HCT116 (cell line): ENCODE data around the gene SMG6. TPM values are rescaled to one million over a fixed set of nuclear protein-coding genes. Genes with fewer than 3 reads are reported as not detected.

ENCODE experiments used
- ATAC-seq: fragments of 200-7000 bp; cut with Tn5 transposase; 2 replicates; pipeline ENCODE4 v1.9.1; 2020; ENCODE audit warnings: mild to moderate bottlenecking, moderate library complexity
- BruUV-seq: library from RNA; stranded (reverse); fragments of 400-500 nt; replicated peaks from 2 replicates; lab custom pipeline; 2021; lab: Mats Ljungman, UMichigan
- CTCF ChIA-PET: fragments of 300-600 bp; sonication (Branson Sonifier 250); formaldehyde crosslinking; loops from one replicate; lab custom pipeline; 2021; ENCODE audit warnings: antibody characterized with exemption; lab: Charles Lee
- POLR2A ChIA-PET: fragments of 300-600, 350-600 bp; sonication (Branson Sonifier 250); formaldehyde crosslinking; loops from one replicate; lab custom pipeline; 2021; ENCODE audit warnings: antibody characterized with exemption; lab: Charles Lee
- RAD21 ChIA-PET, 2 experiments: fragments of 300-600 bp; sonication (Branson Sonifier 250); formaldehyde crosslinking; loops; one replicate each; lab custom pipeline; 2023; ENCODE audit warnings: low total read pairs in 2 of 2; ENCODE audit not compliant: uncharacterized antibody in 2 of 2, unreplicated experiment in 2 of 2, low non-redundant PET in 1 of 2; lab: Charles Lee
- DNase-seq: peaks from one replicate; pipeline ENCODE4 v3.0.0-alpha.2; 2010; ENCODE audit warnings: low read depth, low spot score
- H2AFZ ChIP-seq: fragments of 200-600 bp; shearing (Covaris generic), sonication (generic); 2 replicates; pipeline ENCODE4 v1.6.1; 2017; ENCODE audit warnings: low read depth, mixed run types, mixed read lengths, antibody characterized with exemption, low read length; ENCODE audit not compliant: poor library complexity, severe bottlenecking
- H3K27ac ChIP-seq: 2 replicates; pipeline ENCODE4 v1.5.1; 2012; ENCODE audit warnings: low read depth, low read length
- H3K27me3 ChIP-seq: fragments of 200-600 bp; sonication (generic); 2 replicates; pipeline ENCODE4 v1.6.1; 2016; ENCODE audit warnings: mixed run types, low read length, mixed read lengths; ENCODE audit not compliant: insufficient read depth
- H3K36me3 ChIP-seq, 2 experiments: fragments of 200-500 bp in 1 of 2; fragments of 200-600 bp in 1 of 2; sonication (Bioruptor generic) in 1 of 2; sonication (generic) in 1 of 2; 2 replicates each; pipeline versions ENCODE4 v1.5.1 to v1.6.1; 2014 to 2016; ENCODE audit warnings: low read length in 2 of 2, inconsistent platforms in 1 of 2, mixed read lengths in 1 of 2, mixed run types in 1 of 2; ENCODE audit not compliant: insufficient read depth in 2 of 2, control insufficient read depth in 1 of 2
- H3K4me1 ChIP-seq, 2 experiments: fragments of 200-600 bp in 1 of 2; sonication (generic) in 1 of 2; 2 replicates each; pipeline versions ENCODE4 v1.5.1 to v1.6.1; 2012 to 2017; ENCODE audit warnings: low read length in 2 of 2, inconsistent platforms in 1 of 2, mild to moderate bottlenecking in 1 of 2, mixed read lengths in 1 of 2, mixed run types in 1 of 2, moderate library complexity in 1 of 2; ENCODE audit not compliant: insufficient read depth in 2 of 2, control insufficient read depth in 1 of 2
- H3K4me2 ChIP-seq: fragments of 200-600 bp; sonication (generic); 2 replicates; pipeline ENCODE4 v1.6.1; 2017; ENCODE audit warnings: mixed run types, low read length, mixed read lengths
- H3K4me3 ChIP-seq, 2 experiments: fragments of 200-600 bp in 1 of 2; sonication (generic) in 1 of 2; replicated peaks in 1 of 2; 2 replicates each; pipeline ENCODE4 v1.5.1; 2011 to 2016; ENCODE audit warnings: low read length in 2 of 2, control low read depth in 1 of 2, low read depth in 1 of 2, mild to moderate bottlenecking in 1 of 2, mixed read lengths in 1 of 2, mixed run types in 1 of 2
- H3K79me2 ChIP-seq: fragments of 200-600 bp; sonication (generic); 2 replicates; pipeline ENCODE4 v1.6.1; 2017; ENCODE audit warnings: mild to moderate bottlenecking, mixed run types, low read length, moderate library complexity, mixed read lengths; ENCODE audit not compliant: insufficient read depth
- H3K9ac ChIP-seq: fragments of 200-600 bp; sonication (generic); 2 replicates; pipeline ENCODE4 v1.6.1; 2016; ENCODE audit warnings: low read length, mixed read lengths
- H3K9me2 ChIP-seq: fragments of 200-600 bp; sonication (generic), shearing (Covaris generic); 2 replicates; pipeline ENCODE4 v1.6.1; 2017; ENCODE audit warnings: mixed run types, mild to moderate bottlenecking, moderate library complexity; ENCODE audit not compliant: insufficient read depth
- H3K9me3 ChIP-seq, 2 experiments: fragments of 200-500 bp in 1 of 2; fragments of 200-600 bp in 1 of 2; sonication (Bioruptor generic) in 1 of 2; sonication (generic) in 1 of 2; 2 replicates each; pipeline ENCODE4 v1.6.1; 2014 to 2017; ENCODE audit warnings: low read length in 2 of 2, mixed read lengths in 2 of 2, inconsistent platforms in 1 of 2, low read depth in 1 of 2, mild to moderate bottlenecking in 1 of 2, mixed run types in 1 of 2, moderate library complexity in 1 of 2; ENCODE audit not compliant: control insufficient read depth in 1 of 2, insufficient read depth in 1 of 2
- H4K20me1 ChIP-seq: fragments of 200-600 bp; sonication (generic), shearing (Covaris generic); 2 replicates; pipeline ENCODE4 v1.6.1; 2017; ENCODE audit warnings: mixed run types, mild to moderate bottlenecking, moderate library complexity; ENCODE audit not compliant: insufficient read depth
- ATF3 ChIP-seq: IDR thresholded peaks from 2 replicates; pipeline ENCODE4 v1.6.1; 2012
- CBX3 ChIP-seq: IDR thresholded peaks from 2 replicates; pipeline ENCODE4 v1.6.1; 2012; ENCODE audit warnings: low read depth
- CEBPB ChIP-seq: IDR thresholded peaks from 2 replicates; pipeline ENCODE4 v1.6.1; 2012; ENCODE audit warnings: low read depth
- EGR1 ChIP-seq: IDR thresholded peaks from 2 replicates; pipeline ENCODE4 v1.6.1; 2012; ENCODE audit warnings: low read depth
- ELF1 ChIP-seq: IDR thresholded peaks from 2 replicates; pipeline ENCODE4 v1.6.1; 2012; ENCODE audit warnings: low read depth, borderline replicate concordance
- FOSL1 ChIP-seq: IDR thresholded peaks from 2 replicates; pipeline ENCODE4 v1.6.1; 2012; ENCODE audit warnings: low read depth
- POLR2A ChIP-seq: IDR thresholded peaks from 2 replicates; pipeline ENCODE4 v1.7.0; 2011; ENCODE audit warnings: borderline replicate concordance; ENCODE audit not compliant: insufficient read depth, insufficient read length; ENCODE audit errors: extremely low read depth
- POLR2AphosphoS5 ChIP-seq: IDR thresholded peaks from 2 replicates; pipeline ENCODE4 v1.6.1; 2011; ENCODE audit warnings: mild to moderate bottlenecking, low read depth, low read length, moderate library complexity
- RAD21 ChIP-seq: IDR thresholded peaks from 2 replicates; pipeline ENCODE4 v1.6.1; 2012; ENCODE audit warnings: low read depth, mild to moderate bottlenecking
- SIN3A ChIP-seq: IDR thresholded peaks from 2 replicates; pipeline ENCODE4 v1.6.1; 2012; ENCODE audit warnings: low read depth
- SP1 ChIP-seq: IDR thresholded peaks from 2 replicates; pipeline ENCODE4 v1.6.1; 2012; ENCODE audit warnings: low read depth
- SRF ChIP-seq: IDR thresholded peaks from 2 replicates; pipeline ENCODE4 v1.6.1; 2012; ENCODE audit warnings: low read depth
- TCF7L2 ChIP-seq: IDR thresholded peaks from 2 replicates; pipeline ENCODE4 v1.7.0; 2011; ENCODE audit warnings: borderline replicate concordance, inconsistent platforms; ENCODE audit not compliant: insufficient read depth, insufficient read length; ENCODE audit errors: extremely low read depth
- ZFX ChIP-seq: fragments of 450-650 bp; IDR thresholded peaks from 2 replicates; pipeline ENCODE4 v1.6.1; 2017
- ZNF274 ChIP-seq: fragments of 200-500 bp; sonication (Bioruptor generic); IDR thresholded peaks from 2 replicates; pipeline ENCODE4 v1.6.1; 2014; ENCODE audit warnings: mild to moderate bottlenecking, low read depth, low read length, inconsistent platforms
- intact Hi-C: fragments of 100-400 bp; cut with micrococcal nuclease; formaldehyde crosslinking; loops from 2 replicates; pipeline ENCODE4 v1.10.0; 2022
- total RNA-seq: library from RNA; stranded (reverse); gene quantifications from one replicate; pipeline ENCODE4 v1.2.1, GENCODE V29; 2021; ENCODE audit not compliant: unreplicated experiment
- TF ChIP-seq, protein P1 (sequence below), 3 experiments: fragments of 200-600 bp in 1 of 3; sonication (generic) in 1 of 3; IDR thresholded peaks in 2 of 3; conservative IDR thresholded peaks in 1 of 3; 2 replicates each; pipeline ENCODE4 v1.5.1; 2012 to 2017; ENCODE audit warnings: low read depth in 2 of 3, low read length in 2 of 3, antibody characterized with exemption in 1 of 3, borderline replicate concordance in 1 of 3, control low read depth in 1 of 3, mild to moderate bottlenecking in 1 of 3, mixed read lengths in 1 of 3, mixed run types in 1 of 3, moderate library complexity in 1 of 3; ENCODE audit not compliant: insufficient read depth in 1 of 3
- TF ChIP-seq, protein P2 (sequence below): IDR thresholded peaks from 2 replicates; pipeline ENCODE4 v1.6.1; 2012; ENCODE audit warnings: low read depth

SMG6 gene
- total RNA-seq, 1 experiment from 2014 or later: 23.1 TPM

DNA sequence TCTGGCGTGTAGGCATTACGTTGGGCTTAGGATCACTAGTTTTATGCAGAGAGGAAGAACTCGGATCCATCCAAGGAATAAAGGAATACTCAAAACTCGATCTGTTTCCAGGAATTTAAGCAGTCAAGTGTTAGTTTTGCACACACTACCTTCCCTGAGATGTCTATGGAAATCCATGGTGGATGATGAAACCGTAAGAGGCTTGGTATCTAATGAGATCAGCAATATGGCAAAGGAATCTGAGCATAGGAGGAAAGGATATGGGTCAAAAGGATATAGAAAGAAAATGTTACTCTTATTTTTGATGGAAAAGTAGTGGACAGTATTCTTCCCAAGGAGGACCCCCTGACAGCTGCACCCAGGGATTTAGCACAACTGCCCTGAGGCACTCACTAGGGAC lies 59.6 kb downstream of the SMG6 start:
- no peaks in the 10 kb centered on the region for H3K9me3 ChIP-seq
- no peaks in the 10 kb centered on the region for H3K9me2 ChIP-seq
- TF ChIP-seq, protein P1, sequence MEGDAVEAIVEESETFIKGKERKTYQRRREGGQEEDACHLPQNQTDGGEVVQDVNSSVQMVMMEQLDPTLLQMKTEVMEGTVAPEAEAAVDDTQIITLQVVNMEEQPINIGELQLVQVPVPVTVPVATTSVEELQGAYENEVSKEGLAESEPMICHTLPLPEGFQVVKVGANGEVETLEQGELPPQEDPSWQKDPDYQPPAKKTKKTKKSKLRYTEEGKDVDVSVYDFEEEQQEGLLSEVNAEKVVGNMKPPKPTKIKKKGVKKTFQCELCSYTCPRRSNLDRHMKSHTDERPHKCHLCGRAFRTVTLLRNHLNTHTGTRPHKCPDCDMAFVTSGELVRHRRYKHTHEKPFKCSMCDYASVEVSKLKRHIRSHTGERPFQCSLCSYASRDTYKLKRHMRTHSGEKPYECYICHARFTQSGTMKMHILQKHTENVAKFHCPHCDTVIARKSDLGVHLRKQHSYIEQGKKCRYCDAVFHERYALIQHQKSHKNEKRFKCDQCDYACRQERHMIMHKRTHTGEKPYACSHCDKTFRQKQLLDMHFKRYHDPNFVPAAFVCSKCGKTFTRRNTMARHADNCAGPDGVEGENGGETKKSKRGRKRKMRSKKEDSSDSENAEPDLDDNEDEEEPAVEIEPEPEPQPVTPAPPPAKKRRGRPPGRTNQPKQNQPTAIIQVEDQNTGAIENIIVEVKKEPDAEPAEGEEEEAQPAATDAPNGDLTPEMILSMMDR (IDR thresholded peaks at IDR 0.05 in 2 of 3, conservative IDR thresholded peaks at IDR 0.05 in 1 of 3; ENCODE audit: borderline replicate concordance in 1 of 3, insufficient read depth in 1 of 3, low read depth in 2 of 3, low read length in 2 of 3): no peak
- TF ChIP-seq, protein P2, sequence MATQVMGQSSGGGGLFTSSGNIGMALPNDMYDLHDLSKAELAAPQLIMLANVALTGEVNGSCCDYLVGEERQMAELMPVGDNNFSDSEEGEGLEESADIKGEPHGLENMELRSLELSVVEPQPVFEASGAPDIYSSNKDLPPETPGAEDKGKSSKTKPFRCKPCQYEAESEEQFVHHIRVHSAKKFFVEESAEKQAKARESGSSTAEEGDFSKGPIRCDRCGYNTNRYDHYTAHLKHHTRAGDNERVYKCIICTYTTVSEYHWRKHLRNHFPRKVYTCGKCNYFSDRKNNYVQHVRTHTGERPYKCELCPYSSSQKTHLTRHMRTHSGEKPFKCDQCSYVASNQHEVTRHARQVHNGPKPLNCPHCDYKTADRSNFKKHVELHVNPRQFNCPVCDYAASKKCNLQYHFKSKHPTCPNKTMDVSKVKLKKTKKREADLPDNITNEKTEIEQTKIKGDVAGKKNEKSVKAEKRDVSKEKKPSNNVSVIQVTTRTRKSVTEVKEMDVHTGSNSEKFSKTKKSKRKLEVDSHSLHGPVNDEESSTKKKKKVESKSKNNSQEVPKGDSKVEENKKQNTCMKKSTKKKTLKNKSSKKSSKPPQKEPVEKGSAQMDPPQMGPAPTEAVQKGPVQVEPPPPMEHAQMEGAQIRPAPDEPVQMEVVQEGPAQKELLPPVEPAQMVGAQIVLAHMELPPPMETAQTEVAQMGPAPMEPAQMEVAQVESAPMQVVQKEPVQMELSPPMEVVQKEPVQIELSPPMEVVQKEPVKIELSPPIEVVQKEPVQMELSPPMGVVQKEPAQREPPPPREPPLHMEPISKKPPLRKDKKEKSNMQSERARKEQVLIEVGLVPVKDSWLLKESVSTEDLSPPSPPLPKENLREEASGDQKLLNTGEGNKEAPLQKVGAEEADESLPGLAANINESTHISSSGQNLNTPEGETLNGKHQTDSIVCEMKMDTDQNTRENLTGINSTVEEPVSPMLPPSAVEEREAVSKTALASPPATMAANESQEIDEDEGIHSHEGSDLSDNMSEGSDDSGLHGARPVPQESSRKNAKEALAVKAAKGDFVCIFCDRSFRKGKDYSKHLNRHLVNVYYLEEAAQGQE: no peak
- no peak for TF ChIP-seq POLR2A
- no peak for TF ChIP-seq SP1
- TF ChIP-seq SIN3A: no peak
- TF ChIP-seq ZNF274: no peak
- TF ChIP-seq RAD21: no peak
- no peak for TF ChIP-seq ATF3
- TF ChIP-seq EGR1: no peak
- TF ChIP-seq SRF: no peak
- TF ChIP-seq FOSL1: no peak
- no peak for TF ChIP-seq CEBPB
- TF ChIP-seq POLR2AphosphoS5: no peak
- TF ChIP-seq CBX3: no peak
- no peak for TF ChIP-seq ZFX
- TF ChIP-seq TCF7L2: no peak
- no peak for TF ChIP-seq ELF1
- TF ChIP-seq, all 23 proteins: peak for 0
- no peak for ATAC-seq
- no TSS peak for BruUV-seq
- H2AFZ ChIP-seq: no peak overlapping the region
- RAD21 ChIA-PET: interaction anchor here (1.2 to 2.5 kb wide), 4 partner anchors 185 to 335 kb away, joined by 4 to 21 read pairs (median 14); partner anchors contain the start of gene HIC1 (in 1 of the 2)
- H3K4me2 ChIP-seq: no peak overlapping the region
- DNase-seq: no peak
- CTCF ChIA-PET: interaction anchor here (0.8 to 4.0 kb wide), 11 partner anchors 8 to 334 kb away, joined by 3 to 200 read pairs (median 8); partner anchors contain the start of gene HIC1
- POLR2A ChIA-PET: no interaction called here
- peaks cover 0 to 12% of the 10 kb centered on the region in 2 experiments; a peak in 2 of 4 replicates for H3K4me1 ChIP-seq
- H3K27ac ChIP-seq: no peak overlapping the region
- no peaks in the 10 kb centered on the region for H3K27me3 ChIP-seq
- no peaks in the 10 kb centered on the region for H4K20me1 ChIP-seq
- H3K4me3 ChIP-seq: no peak overlapping the region
- H3K9ac ChIP-seq: no peak overlapping the region
- H3K79me2 ChIP-seq: no peaks in the 10 kb centered on the region
- intact Hi-C loops: loop anchor here (1.0 to 2.0 kb wide), 2 partner anchors 186 to 335 kb away; no protein-coding TSS in a partner anchor
- H3K36me3 ChIP-seq: peaks cover 5% of the 10 kb centered on the region in 2 experiments; a peak in 2 of 4 replicates
